Calu3 (cell line): Measurements from ENCODE around the gene F7. TPM values are rescaled to one million over a fixed set of nuclear protein-coding genes. Genes with fewer than 3 reads are reported as not detected.

Experiments
- BruUV-seq: library from RNA; stranded (reverse); fragments of 400-500 nt; replicated peaks from 2 replicates; lab custom pipeline; 2021; lab: Mats Ljungman, UMichigan
- CTCF ChIA-PET: fragments of 300-600 bp; sonication (Branson Sonifier 250); formaldehyde crosslinking; loops from one replicate; lab custom pipeline; 2022; ENCODE audit warnings: antibody characterized with exemption; lab: Charles Lee
- DNase-seq: peaks from one replicate; pipeline ENCODE4 v3.0.0; 2022
- H3K27ac Mint-ChIP-seq: one replicate; pipeline ENCODE4 v1.8.0; 2022; ENCODE audit warnings: mixed read lengths; ENCODE audit not compliant: unreplicated experiment
- H3K27me3 Mint-ChIP-seq: one replicate; pipeline ENCODE4 v1.8.0; 2022; ENCODE audit warnings: mixed read lengths; ENCODE audit not compliant: unreplicated experiment
- H3K36me3 Mint-ChIP-seq: one replicate; pipeline ENCODE4 v1.8.0; 2022; ENCODE audit warnings: mild to moderate bottlenecking, moderate library complexity, mixed read lengths; ENCODE audit not compliant: insufficient read depth, unreplicated experiment
- H3K4me1 Mint-ChIP-seq: one replicate; pipeline ENCODE4 v1.8.0; 2022; ENCODE audit warnings: mild to moderate bottlenecking, low read depth, mixed read lengths; ENCODE audit not compliant: unreplicated experiment
- H3K4me3 Mint-ChIP-seq: one replicate; pipeline ENCODE4 v1.8.0; 2022; ENCODE audit warnings: mild to moderate bottlenecking, low read depth, moderate library complexity, mixed read lengths; ENCODE audit not compliant: unreplicated experiment
- H3K9me3 Mint-ChIP-seq: one replicate; pipeline ENCODE4 v1.8.0; 2022; ENCODE audit warnings: low read depth, mixed read lengths; ENCODE audit not compliant: unreplicated experiment
- intact Hi-C: fragments of 100-400 bp; cut with micrococcal nuclease; formaldehyde crosslinking; loops from one replicate; pipeline ENCODE4 v1.10.0; 2022; ENCODE audit not compliant: unreplicated experiment
- total RNA-seq: library from RNA; stranded (reverse); gene quantifications from 2 replicates; pipeline ENCODE4 v1.2.3, GENCODE V29; 2022
- TF ChIP-seq, protein P1 (sequence below): fragments of 200-600 bp; IDR thresholded peaks from one replicate; pipeline ENCODE4 v1.8.0; 2022; ENCODE audit warnings: antibody characterized with exemption; ENCODE audit not compliant: unreplicated experiment

F7 gene
- total RNA-seq, 1 experiment from 2014 or later = not detected

DNA sequence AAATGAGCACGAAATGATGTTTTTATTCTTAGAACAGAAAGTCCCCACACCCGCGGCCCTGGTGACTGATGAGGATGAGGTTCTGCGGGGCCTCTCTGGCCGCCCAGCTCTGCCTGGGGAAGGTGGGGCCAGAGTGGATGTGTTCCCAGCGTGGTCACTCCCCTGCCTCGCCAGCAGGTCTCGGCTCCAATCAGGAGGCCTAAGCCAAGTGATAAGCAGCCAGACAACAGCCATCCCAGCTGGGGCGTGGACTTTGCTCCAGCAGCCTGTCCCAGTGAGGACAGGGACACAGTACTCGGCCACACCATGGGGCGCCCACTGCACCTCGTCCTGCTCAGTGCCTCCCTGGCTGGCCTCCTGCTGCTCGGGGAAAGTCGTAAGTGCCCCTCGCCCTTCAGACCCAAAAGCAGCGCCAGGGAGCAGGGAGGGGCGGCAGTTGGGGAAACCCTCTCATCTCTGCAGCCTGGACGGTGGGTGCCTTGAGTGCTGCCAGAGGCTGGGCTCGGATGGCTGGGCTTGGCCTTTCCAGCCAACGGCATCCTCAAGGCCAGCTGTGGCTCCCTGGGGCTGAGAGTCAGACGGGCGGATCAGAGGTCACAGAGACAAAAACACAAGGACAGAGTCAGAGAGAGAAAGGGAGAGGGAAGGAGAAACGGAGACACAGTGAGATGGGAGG lies 17.1 kb downstream of the F7 start, which contains the start of gene F10:
F10 (plus strand) TSS at position 250 of the 676 bp plus-strand sequence; CDS start at position 307, 57 bp downstream.
- no peak within 1 kb of the TSS for H3K4me3 Mint-ChIP-seq
- TF ChIP-seq, protein P1, sequence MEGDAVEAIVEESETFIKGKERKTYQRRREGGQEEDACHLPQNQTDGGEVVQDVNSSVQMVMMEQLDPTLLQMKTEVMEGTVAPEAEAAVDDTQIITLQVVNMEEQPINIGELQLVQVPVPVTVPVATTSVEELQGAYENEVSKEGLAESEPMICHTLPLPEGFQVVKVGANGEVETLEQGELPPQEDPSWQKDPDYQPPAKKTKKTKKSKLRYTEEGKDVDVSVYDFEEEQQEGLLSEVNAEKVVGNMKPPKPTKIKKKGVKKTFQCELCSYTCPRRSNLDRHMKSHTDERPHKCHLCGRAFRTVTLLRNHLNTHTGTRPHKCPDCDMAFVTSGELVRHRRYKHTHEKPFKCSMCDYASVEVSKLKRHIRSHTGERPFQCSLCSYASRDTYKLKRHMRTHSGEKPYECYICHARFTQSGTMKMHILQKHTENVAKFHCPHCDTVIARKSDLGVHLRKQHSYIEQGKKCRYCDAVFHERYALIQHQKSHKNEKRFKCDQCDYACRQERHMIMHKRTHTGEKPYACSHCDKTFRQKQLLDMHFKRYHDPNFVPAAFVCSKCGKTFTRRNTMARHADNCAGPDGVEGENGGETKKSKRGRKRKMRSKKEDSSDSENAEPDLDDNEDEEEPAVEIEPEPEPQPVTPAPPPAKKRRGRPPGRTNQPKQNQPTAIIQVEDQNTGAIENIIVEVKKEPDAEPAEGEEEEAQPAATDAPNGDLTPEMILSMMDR = no peak
- no peaks in the 10 kb centered on the region for H3K4me1 Mint-ChIP-seq
- peaks cover 34% of the 10 kb centered on the region for H3K27me3 Mint-ChIP-seq
- H3K9me3 Mint-ChIP-seq = no peaks in the 10 kb centered on the region
- no peaks in the 10 kb centered on the region for H3K36me3 Mint-ChIP-seq
- peak; percentile 9 for DNase-seq
- BruUV-seq = no TSS peak
- no peak within 1 kb of the TSS for H3K27ac Mint-ChIP-seq
- CTCF ChIA-PET = no interaction called here
- intact Hi-C loops = no loop called here

DNA sequence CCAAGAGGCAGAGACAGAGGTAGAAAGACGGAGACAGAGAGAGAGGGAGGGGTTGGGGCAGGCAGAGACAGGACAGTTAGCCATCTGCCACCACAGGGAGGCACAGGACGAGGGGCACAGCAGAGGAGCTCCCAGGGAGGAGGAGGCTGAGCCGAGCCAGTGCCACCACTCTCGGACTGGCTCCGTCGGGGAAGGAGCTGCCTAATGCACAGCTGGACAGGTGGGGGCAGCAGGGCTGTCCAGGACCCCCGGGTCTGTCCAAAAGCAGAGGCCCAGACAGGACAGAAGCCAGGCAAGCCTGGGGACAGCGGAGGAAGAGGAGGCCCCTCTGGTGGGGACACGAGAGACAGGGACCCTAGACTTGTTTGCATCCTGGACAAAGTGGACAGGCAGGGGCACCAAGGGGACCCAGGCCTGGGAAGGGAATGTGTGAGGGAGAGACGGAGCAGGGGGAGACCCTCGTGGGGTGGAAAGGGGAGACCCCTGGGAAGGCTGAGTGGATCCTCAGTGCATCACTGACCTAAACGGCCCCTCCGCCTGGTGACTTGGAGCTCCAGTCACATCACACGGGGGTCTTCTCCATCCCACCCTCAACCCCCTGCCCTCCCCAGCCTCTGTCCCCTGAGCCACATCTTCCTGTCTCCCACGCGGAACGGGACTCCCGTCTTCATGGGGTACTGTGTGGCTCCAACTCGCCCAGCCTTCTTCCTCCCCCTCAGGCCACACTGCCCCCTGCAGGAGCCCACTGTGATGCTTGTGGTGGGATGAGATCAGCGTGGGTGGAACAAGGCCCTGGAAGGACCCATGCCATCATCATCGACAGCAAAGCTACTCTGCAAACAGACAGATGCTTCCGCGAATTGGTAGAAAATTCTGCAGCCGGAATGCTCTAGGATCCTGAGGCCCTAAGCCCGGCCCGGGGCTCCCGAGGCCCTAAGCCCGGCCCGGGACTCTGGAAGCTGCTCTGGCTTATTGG lies 17.9 kb downstream of the F7 start:
- H3K27ac Mint-ChIP-seq = no peak overlapping the region
- CTCF ChIA-PET = no interaction called here
- intact Hi-C loops = no loop called here
- DNase-seq = no peak
- no peak overlapping the region for H3K4me3 Mint-ChIP-seq
- no peaks in the 10 kb centered on the region for H3K4me1 Mint-ChIP-seq
- no TSS peak for BruUV-seq
- H3K9me3 Mint-ChIP-seq = no peaks in the 10 kb centered on the region
- TF ChIP-seq, protein P1 = no peak
- no peaks in the 10 kb centered on the region for H3K36me3 Mint-ChIP-seq
- peaks cover 40% of the 10 kb centered on the region for H3K27me3 Mint-ChIP-seq

DNA sequence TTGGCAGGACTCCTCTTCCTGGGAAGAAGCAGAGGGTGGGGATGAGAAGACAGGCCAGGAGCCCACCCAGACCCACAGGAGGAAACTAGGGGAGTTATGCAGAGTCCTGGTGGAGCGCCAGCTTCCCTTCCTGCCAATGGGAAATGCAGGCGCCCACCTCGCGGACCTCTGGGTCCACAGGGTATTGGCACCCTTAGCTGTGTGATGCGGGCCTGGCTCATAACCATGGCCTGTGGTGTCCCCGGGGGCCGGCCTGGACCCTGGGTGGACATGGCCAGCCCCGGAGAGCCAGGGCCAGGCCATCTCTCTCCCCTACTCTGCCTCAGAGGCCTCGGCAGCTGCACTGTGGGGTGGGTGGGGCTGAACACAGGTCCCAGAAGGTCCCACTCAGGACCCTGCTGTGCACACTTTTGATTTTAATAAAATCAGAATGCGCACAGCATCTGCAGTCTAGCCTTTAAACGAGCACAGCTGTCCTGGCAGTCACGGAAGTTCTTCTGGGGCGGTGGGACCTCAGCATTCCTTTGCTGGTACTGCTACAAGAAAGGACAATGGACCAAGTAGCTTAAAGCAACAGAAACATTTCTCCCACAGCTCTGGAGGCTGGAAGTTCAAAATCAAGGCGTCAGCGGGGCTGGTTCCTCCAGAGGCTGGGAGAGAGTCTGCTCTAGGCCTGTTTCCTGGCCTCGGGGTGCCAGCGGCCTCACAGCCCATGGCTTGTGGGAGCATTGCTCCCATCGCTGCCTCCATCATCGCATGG lies 18.8 kb downstream of the F7 start:
- intact Hi-C loops = no loop called here
- BruUV-seq = no TSS peak
- TF ChIP-seq, protein P1 = no peak
- no peaks in the 10 kb centered on the region for H3K4me1 Mint-ChIP-seq
- peaks cover 32% of the 10 kb centered on the region for H3K27me3 Mint-ChIP-seq
- H3K36me3 Mint-ChIP-seq = no peaks in the 10 kb centered on the region
- DNase-seq = no peak
- CTCF ChIA-PET = no interaction called here
- H3K9me3 Mint-ChIP-seq = no peaks in the 10 kb centered on the region
- no peak overlapping the region for H3K4me3 Mint-ChIP-seq
- no peak overlapping the region for H3K27ac Mint-ChIP-seq
